GM10266 (cell line): ENCODE data around the gene KRT33B.

Experiments
- DNase-seq: peaks from one replicate; pipeline ENCODE4 v3.0.0; 2012; ENCODE audit errors: extremely low spot score
- TF ChIP-seq, protein P1 (sequence below): IDR thresholded peaks from 2 replicates; pipeline ENCODE4 v1.5.1; 2012; ENCODE audit warnings: mild to moderate bottlenecking, low read depth; ENCODE audit not compliant: control insufficient read depth, insufficient read depth; ENCODE audit errors: missing control alignments

The KRT33B gene

DNA sequence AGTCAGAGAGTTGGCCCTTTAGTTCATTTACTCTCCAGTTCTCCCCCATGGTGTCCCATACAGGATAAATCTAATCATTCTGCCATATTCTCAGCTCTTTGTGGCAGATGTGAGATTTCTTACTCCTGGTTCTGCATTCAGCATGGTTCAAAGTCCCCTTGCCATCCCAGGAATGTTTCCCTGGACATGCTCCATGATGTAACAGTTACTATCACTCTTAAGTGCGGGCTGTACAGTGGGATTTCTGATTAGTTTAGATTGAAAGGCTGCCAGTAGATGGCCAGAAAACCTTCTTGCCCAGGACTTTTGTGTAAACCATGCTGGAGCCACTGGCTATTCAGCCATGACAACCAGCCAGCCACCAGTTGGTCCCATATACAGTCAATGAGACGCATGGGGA is 44.4 kb upstream of the KRT33B start:
- TF ChIP-seq, protein P1, sequence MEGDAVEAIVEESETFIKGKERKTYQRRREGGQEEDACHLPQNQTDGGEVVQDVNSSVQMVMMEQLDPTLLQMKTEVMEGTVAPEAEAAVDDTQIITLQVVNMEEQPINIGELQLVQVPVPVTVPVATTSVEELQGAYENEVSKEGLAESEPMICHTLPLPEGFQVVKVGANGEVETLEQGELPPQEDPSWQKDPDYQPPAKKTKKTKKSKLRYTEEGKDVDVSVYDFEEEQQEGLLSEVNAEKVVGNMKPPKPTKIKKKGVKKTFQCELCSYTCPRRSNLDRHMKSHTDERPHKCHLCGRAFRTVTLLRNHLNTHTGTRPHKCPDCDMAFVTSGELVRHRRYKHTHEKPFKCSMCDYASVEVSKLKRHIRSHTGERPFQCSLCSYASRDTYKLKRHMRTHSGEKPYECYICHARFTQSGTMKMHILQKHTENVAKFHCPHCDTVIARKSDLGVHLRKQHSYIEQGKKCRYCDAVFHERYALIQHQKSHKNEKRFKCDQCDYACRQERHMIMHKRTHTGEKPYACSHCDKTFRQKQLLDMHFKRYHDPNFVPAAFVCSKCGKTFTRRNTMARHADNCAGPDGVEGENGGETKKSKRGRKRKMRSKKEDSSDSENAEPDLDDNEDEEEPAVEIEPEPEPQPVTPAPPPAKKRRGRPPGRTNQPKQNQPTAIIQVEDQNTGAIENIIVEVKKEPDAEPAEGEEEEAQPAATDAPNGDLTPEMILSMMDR = no peak
- DNase-seq = no peak

DNA sequence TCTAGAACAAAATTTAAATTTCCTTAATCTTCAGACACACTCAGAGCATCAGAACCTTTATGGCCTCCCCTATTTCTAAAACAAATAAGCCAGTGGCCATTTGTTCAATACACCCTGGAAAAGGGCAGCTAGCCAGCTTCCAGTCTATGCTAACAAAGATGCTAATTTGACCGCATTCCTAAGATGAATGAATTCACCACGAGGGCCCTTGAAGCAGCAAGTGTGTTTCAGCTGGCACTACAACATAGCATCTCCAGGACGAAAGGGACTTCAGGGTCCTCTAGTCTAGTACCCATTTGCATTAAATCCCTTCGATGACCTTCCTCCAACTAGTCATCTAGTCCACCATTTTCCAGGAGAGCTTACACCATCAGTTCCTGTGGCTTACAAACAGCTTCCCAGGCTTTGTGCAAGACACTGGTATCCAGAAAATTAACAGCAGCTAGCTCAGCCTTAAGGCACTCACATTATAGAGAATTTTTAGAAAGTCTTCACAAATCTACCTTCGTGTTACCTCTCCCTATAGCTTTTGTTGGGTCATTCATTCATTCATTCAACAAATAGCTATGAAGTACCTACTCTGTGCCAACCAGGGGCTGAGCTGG is 43.8 kb upstream of the KRT33B start:
- no peak for DNase-seq
- TF ChIP-seq, protein P1 = no peak

DNA sequence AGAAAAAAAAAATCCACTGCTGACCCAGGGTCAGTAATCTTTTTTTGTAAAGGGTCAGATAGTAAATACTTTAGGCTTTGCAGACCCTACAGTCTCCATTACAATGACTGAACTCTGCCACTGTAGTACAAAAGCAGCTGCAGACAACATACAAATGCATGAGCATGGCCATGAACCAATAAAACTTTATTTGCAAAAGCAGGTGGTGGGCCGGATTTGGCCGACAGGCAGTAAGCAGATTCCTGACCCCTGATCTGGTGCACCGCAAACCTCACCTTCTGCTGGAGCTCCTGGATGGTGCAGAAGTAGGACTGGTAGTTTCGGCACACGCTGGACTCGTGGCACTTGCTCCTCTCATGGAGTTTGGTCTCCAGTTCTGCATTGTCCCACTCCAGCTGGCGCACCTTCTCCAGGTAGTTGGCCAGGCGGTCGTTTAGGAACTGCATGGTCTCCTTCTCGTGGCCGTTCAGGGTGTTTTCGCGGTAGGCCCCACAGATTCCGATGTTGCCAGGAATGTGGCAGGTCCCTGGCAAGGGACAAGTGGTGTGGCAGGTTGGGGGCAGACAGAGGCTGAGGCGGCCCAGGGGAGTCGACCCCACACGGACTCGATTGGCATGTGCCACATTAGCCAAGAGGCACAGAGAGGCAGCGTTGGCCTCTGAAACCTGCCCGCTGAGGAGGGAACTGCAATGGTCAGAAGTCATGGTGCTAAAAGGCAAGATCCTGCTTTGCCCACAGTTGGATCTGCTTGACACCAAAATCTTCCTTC is 41.6 kb upstream of the KRT33B start:
- DNase-seq = no peak
- TF ChIP-seq, protein P1 = no peak

DNA sequence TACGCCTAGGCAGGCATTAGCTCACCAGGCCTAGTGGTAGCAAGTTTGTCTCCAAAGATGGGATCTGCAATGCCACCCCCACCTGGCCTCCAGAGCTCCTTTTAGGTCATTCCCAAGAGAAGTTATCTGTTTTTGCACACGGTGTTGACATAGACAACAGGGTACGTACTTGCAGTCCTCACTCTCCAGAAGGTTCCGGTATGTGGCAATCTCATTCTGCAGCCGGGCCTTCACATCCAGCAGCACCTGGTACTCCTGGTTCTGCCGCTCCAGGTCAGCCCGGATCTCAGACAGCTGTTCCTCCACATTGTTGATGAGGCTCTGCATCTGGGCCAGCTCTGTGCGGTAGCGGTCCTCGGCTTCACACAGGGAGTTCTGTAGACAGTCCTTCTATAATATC is 37.6 kb upstream of the KRT33B start:
- DNase-seq = no peak
- TF ChIP-seq, protein P1 = no peak

DNA sequence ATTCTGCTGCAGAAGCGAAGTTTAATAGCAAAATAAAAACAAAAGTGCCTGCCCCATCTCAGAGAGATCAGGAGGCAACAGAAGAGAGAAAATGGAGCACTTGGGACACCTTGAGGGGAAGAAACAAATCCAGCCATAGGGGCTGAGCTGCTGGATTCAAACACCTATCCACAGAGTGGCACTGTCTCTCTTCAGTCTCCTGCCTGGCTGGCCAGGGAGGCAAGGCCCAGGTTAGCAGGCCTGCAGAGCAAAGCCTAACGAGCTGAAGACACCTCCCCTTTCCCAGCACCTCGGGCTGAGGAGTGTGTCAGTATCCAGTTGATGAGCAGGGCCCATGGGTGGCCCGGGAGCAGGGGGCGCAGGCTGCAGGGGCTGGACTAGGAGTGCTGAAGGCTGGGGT is 36.6 kb upstream of the KRT33B start:
- DNase-seq = no peak

DNA sequence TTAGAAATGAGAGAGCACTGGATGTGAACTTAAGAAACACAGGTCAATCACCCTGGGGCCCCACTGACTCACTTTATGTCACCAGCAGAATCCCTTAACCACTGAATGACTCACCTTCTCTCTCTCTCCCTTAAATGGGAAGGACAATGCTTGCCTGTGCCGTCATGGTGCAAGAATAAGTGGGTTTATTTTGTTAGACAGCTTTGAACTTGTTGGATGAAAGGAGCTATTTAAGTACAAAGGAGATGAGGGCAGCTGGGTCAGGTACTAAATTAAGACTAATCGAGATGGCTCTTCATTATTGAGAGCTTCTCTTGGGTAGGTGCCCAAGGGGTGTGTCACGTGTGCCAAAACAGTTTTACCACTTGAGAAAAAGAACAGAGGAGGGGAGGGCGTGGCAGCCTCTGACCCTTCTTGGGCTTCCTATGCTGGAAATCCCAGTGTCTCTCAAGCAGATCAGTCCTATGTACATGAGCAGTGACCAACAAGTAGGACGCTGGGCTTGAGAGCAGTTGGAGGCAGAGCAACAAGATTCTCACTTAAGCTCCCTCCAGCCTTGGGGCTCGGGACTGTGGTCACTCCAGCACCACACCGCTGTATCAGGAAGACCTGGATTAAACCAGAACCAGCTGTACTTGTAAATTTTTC is 34.5 kb upstream of the KRT33B start:
- DNase-seq = no peak
- TF ChIP-seq, protein P1 = no peak

More for the DNA sequence above, 36.6 kb upstream of the KRT33B start:
- TF ChIP-seq, protein P1 = no peak
